HFFc6 (cell line): Measurements from ENCODE around the gene PPARG. TPM values are rescaled to one million over a fixed set of nuclear protein-coding genes. Genes with fewer than 3 reads are reported as not detected.

Experiments used
- DNase-seq: peaks from one replicate; pipeline ENCODE4 v3.0.0-alpha.2; 2018
- H3K27ac Mint-ChIP-seq: 2 replicates; pipeline ENCODE4 v1.8.0; 2020; ENCODE audit warnings: mild to moderate bottlenecking, mixed read lengths
- H3K27me3 Mint-ChIP-seq: 2 replicates; pipeline ENCODE4 v1.8.0; 2021; ENCODE audit warnings: mild to moderate bottlenecking, moderate library complexity, mixed read lengths; ENCODE audit not compliant: insufficient read depth
- H3K36me3 Mint-ChIP-seq: 2 replicates; pipeline ENCODE4 v1.8.0; 2021; ENCODE audit warnings: low read depth, mixed read lengths
- H3K4me1 Mint-ChIP-seq: 2 replicates; pipeline ENCODE4 v1.8.0; 2020; ENCODE audit warnings: low read depth, mixed read lengths
- H3K4me3 Mint-ChIP-seq: 2 replicates; pipeline ENCODE4 v1.8.0; 2020; ENCODE audit warnings: mild to moderate bottlenecking, moderate library complexity, mixed read lengths
- H3K9me3 Mint-ChIP-seq: 2 replicates; pipeline ENCODE4 v1.8.0; 2020; ENCODE audit warnings: mild to moderate bottlenecking, mixed read lengths
- total RNA-seq, 6 experiments: library from RNA; stranded (reverse); fragmentation: NEBNext Ultra II Directional; extraction: Animal tissue kit (Norgen Biotek cat#: 25700); gene quantifications; 2 replicates in 1 of 6; 3 replicates in 5 of 6; pipeline ENCODE4 v1.2.3, GENCODE V29; 2021
- TF ChIP-seq, protein P1 (sequence below): fragments of 200-600 bp; sonication (generic); IDR thresholded peaks from 2 replicates; pipeline ENCODE4 v1.5.0; 2021; ENCODE audit warnings: antibody characterized with exemption, mild to moderate bottlenecking

PPARG gene
- total RNA-seq, 6 experiments from 2014 or later: 3.7 to 4.8 (median 4.0) TPM

GRCh38 chr3:12345584-12346494 is 57.0 kb downstream of the PPARG start:
- Mint-ChIP-seq H3K36me3 (no peaks in the 10 kb centered on the region), H3K9me3 (no peaks in the 10 kb centered on the region), H3K27ac (peak overlapping the region; percentile 8; the same call in 1 of the 2 replicates), H3K4me1 (peaks cover 12% of the 10 kb centered on the region), H3K4me3 (no peak overlapping the region), H3K27me3 (peaks cover 3% of the 10 kb centered on the region; the same call in 1 of the 2 replicates)
- no peak for DNase-seq
- TF ChIP-seq, protein P1, sequence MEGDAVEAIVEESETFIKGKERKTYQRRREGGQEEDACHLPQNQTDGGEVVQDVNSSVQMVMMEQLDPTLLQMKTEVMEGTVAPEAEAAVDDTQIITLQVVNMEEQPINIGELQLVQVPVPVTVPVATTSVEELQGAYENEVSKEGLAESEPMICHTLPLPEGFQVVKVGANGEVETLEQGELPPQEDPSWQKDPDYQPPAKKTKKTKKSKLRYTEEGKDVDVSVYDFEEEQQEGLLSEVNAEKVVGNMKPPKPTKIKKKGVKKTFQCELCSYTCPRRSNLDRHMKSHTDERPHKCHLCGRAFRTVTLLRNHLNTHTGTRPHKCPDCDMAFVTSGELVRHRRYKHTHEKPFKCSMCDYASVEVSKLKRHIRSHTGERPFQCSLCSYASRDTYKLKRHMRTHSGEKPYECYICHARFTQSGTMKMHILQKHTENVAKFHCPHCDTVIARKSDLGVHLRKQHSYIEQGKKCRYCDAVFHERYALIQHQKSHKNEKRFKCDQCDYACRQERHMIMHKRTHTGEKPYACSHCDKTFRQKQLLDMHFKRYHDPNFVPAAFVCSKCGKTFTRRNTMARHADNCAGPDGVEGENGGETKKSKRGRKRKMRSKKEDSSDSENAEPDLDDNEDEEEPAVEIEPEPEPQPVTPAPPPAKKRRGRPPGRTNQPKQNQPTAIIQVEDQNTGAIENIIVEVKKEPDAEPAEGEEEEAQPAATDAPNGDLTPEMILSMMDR: no peak

DNA sequence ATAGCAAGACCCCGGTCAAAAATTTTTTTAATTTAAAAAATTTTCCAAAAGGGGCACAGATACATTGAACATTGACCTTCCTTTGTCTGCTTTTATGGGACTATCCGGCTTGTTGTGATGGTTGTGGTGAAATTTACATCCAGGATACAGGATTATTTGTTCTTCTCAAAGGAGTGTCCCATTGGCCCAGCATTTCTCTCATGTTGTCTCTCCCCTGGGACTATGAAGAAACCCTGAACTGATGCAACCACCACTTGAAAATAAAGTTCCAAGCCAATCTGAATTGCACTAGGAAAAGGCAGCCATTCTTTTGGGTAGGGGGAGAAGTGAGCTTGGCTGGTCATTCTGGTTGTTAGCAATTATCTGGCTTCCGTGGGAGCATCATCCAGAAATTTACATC is 58.4 kb downstream of the PPARG start:
- DNase-seq: no peak
- Mint-ChIP-seq H3K4me1 (peaks cover 12% of the 10 kb centered on the region), H3K9me3 (no peaks in the 10 kb centered on the region)

DNA sequence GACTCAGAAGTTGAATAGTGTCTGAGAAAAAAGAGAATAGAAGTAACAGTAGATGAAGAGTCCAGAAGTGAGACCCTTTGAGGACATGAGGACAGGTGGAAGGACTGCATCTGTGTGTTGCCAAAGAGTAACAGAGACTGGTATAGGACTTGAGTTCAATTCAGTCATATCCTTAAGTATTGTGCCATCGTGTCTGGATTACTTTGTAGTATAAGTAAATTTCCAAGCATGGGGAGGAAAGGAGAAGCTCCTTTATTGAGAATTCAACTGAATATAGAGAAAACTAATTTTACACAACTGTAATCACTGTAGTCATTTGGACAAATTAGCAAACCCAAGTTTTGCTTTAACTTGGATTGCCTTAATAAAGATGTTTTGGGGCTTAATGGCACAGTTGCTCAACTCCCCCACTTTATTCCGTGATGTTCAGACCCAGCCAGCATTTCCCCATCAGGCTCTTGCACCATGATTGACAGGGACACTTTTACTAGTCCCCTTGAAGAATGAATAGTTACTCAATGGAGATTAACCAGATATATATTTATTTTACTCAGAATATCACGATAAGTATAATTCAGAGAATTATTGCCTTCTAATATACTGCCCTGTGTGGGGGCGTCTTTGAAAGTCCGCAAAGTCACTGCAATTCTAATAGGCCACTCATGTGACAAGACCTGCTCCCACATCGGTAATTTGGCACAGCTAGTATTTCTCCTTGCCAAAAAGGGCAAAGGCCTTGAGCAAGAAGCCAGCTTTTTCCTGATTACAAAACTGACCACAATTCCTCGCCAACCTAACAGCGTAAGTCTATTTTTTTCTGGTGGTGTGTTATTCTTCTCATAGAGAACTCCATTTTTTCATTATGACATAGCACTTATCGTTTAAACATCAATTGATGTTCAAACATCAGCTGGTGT is 61.3 kb downstream of the PPARG start:
- Mint-ChIP-seq H3K9me3 (no peaks in the 10 kb centered on the region), H3K27me3 (peaks cover 3% of the 10 kb centered on the region; the same call in 1 of the 2 replicates), H3K4me1 (peaks cover 6% of the 10 kb centered on the region), H3K27ac (no peak overlapping the region), H3K4me3 (no peak overlapping the region), H3K36me3 (no peaks in the 10 kb centered on the region)
- TF ChIP-seq, protein P1: no peak
- no peak for DNase-seq

More for the DNA sequence above, 58.4 kb downstream of the PPARG start:
- no peaks in the 10 kb centered on the region for H3K36me3 Mint-ChIP-seq
- TF ChIP-seq, protein P1: no peak
- no peak overlapping the region for H3K27ac Mint-ChIP-seq
- H3K27me3 Mint-ChIP-seq: peaks cover 3% of the 10 kb centered on the region; the same call in 1 of the 2 replicates
- H3K4me3 Mint-ChIP-seq: no peak overlapping the region

DNA sequence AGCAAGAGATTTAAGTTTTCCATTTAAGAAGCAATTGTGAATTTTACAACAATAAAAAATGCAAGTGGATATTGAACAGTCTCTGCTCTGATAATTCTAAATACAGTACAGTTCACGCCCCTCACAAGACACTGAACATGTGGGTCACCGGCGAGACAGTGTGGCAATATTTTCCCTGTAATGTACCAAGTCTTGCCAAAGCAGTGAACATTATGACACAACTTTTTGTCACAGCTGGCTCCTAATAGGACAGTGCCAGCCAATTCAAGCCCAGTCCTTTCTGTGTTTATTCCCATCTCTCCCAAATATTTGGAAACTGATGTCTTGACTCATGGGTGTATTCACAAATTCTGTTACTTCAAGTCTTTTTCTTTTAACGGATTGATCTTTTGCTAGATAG is 62.3 kb downstream of the PPARG start:
- peaks cover 3% of the 10 kb centered on the region; the same call in 1 of the 2 replicates for H3K27me3 Mint-ChIP-seq
- no peaks in the 10 kb centered on the region for H3K4me1 Mint-ChIP-seq
- H3K4me3 Mint-ChIP-seq: no peak overlapping the region
- H3K36me3 Mint-ChIP-seq: no peaks in the 10 kb centered on the region
- H3K27ac Mint-ChIP-seq: no peak overlapping the region
- DNase-seq: no peak
- no peaks in the 10 kb centered on the region for H3K9me3 Mint-ChIP-seq
- TF ChIP-seq, protein P1: no peak

DNA sequence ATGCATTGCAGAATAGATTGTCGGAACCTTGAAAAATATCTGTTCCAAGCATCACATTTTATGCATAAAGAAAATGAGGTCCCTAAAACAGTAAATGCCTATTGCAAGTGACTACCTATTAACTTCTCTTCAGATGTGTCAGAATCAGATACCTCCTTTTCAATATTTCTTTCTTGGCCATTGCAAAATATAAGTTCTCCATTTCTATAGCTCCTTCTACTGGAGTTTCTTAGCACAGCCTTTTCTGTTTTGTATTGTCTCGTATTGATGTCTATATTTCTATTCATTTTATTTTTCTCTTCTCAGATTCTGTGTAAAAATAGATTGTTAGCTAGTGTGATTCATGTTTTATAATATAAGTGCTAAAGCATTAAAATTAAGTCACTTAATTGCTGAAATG is 63.4 kb downstream of the PPARG start:
- Mint-ChIP-seq H3K36me3 (no peaks in the 10 kb centered on the region), H3K9me3 (no peaks in the 10 kb centered on the region), H3K4me3 (no peak overlapping the region), H3K27me3 (no peaks in the 10 kb centered on the region; the same call in 1 of the 2 replicates), H3K4me1 (peaks cover 4% of the 10 kb centered on the region; the same call in 1 of the 2 replicates), H3K27ac (no peak overlapping the region)
- DNase-seq: no peak
- TF ChIP-seq, protein P1: peak; percentile 52
